ENCODE results near the gene EHD1. TPM values are rescaled to one million over a fixed set of nuclear protein-coding genes. Genes with fewer than 3 reads are reported as not detected.
A peak's percentile ranks its signal among the peaks of the same experiment; 100 is the strongest.

The EHD1 gene
- total and polyA plus RNA-seq, 9 of the 15 experiments (the other 6 are each of a cell fraction or from before 2014, with no cell fraction given), result 0.46 to 65.0 (median 16.4) TPM

GRCh38 chr11:64803158-64803845 is 75.1 kb downstream of the EHD1 start, which contains the start of gene MAP4K2:
Gene MAP4K2, minus strand, starts transcription at chr11:64803214. Its CDS starts 65 bp downstream, at chr11:64803149.
- FAIRE-seq (peak; percentile 79), ATAC-seq (peak; percentile 94), DNase-seq (ENCODE audit: extremely low read depth in 1 of 4, low spot score in 3 of 4) (peak; percentile 88 to 98 (median 98))
- Histone ChIP-seq H3K27me3 (ENCODE audit: control insufficient read depth in 2 of 2, insufficient read depth in 2 of 2, low read length in 2 of 2) (no peaks in the 10 kb centered on the region), H3K9ac (ENCODE audit: insufficient read depth in 1 of 2, low read depth in 2 of 2, low read length in 2 of 2) (peak within 1 kb of the TSS; percentile 62 to 87), H2AFZ (ENCODE audit: low read depth, low read length) (peak within 1 kb of the TSS; percentile 77), H3K9me3 (replicated peaks; ENCODE audit: control insufficient read depth, insufficient read depth, low read depth, low read length) (no peaks in the 10 kb centered on the region), H3K4me3 (peak within 1 kb of the TSS; percentile 55), H3K79me2 (ENCODE audit: control insufficient read depth, insufficient read depth, low read length) (no peaks in the 10 kb centered on the region), H4K20me1 (replicated peaks; ENCODE audit: control insufficient read depth, insufficient read depth, low read length) (no peaks in the 10 kb centered on the region), H3K4me2 (ENCODE audit: insufficient read depth, low read length) (peak within 1 kb of the TSS; percentile 91), H3K9me1 (ENCODE audit: control insufficient read depth, insufficient read depth, low read length) (no peaks in the 10 kb centered on the region), H3K4me1 (replicated peaks in 1 of 2; ENCODE audit: control insufficient read depth in 2 of 2, insufficient read depth in 2 of 2, low read length in 2 of 2) (peaks cover 30 to 62% of the 10 kb centered on the region in 2 experiments), H3K27ac (ENCODE audit: extremely low read depth, low read depth, low read length) (peak within 1 kb of the TSS; percentile 39), H3K36me3 (ENCODE audit: control insufficient read depth, insufficient read depth, low read length) (peaks cover 45% of the 10 kb centered on the region; the same call in 2 of the 3 replicates)
- 3% methylated on average over 12 of the region's 58 CpGs for WGBS (ENCODE audit: insufficient coverage, low coverage, missing lambda C conversion rate)
- CTCF ChIA-PET (ENCODE audit: low intra/inter-chr PET ratio), result interaction anchor here (0.6 to 1.1 kb wide), 2 partner anchors 16 to 165 kb away, joined by 3 to 4 read pairs; no protein-coding TSS in a partner anchor
- intact Hi-C loops (cut with micrococcal nuclease) (loop anchor here (2.0 to 5.0 kb wide), 2 partner anchors 25 to 39 kb away; partner anchors contain the start of genes CDC42BPG and SF1), in situ Hi-C loops (cut with MboI) (no loop called here)
- POLR2A ChIA-PET, result interaction anchor here (1.2 to 1.4 kb wide), 2 partner anchors 9 to 24 kb away, joined by 3 to 4 read pairs; partner anchors contain the start of gene SF1
- BruUV-seq (replicated peaks), result TSS peak; percentile 47
- TF ChIP-seq ZNF263 (CRISPR knock-in tag; IDR thresholded peaks at IDR 0.05; ENCODE audit: borderline replicate concordance) (peak; percentile 36; the same call in 1 of the 2 replicates), TOE1 (IDR thresholded peaks at IDR 0.05; ENCODE audit: borderline replicate concordance) (no peak), TOE1 (CRISPR knock-in tag; IDR thresholded peaks at IDR 0.05; ENCODE audit: borderline replicate concordance, low read depth) (no peak), ARID1B (IDR thresholded peaks at IDR 0.05) (0 out of 2 replicates have a peak, but pooled peaks have one; percentile 10), ZNF592 (IDR thresholded peaks at IDR 0.05) (no peak), ATF1 (CRISPR knock-in tag; IDR thresholded peaks at IDR 0.05) (no peak), ATF1 (tag; IDR thresholded peaks at IDR 0.05) (no peak)

Measured in K562 (cell line).